DND-41 (cell line): ENCODE data around the gene IPCEF1.

Experiments used
- CTCF ChIP-seq: IDR thresholded peaks from 2 replicates; pipeline ENCODE4 v1.5.1; 2012; ENCODE audit warnings: borderline replicate concordance, low read length, moderate library complexity, mild to moderate bottlenecking; ENCODE audit not compliant: poor library complexity, severe bottlenecking; ENCODE audit errors: extremely low read depth
- EZH2 ChIP-seq: IDR thresholded peaks from 3 replicates; pipeline ENCODE4 v1.6.1; 2012; ENCODE audit warnings: borderline replicate concordance, low read depth, mild to moderate bottlenecking, moderate library complexity, low read length, inconsistent platforms; ENCODE audit not compliant: severe bottlenecking

- no peak for TF ChIP-seq CTCF
- no peak for TF ChIP-seq EZH2
Observed at GRCh38 chr6:154243793-154244750, 112.5 kb downstream of the IPCEF1 start.
